ENCODE results near the gene TBC1D13.
"Not testable (repeated sequence)": the region's sequence is repeated elsewhere in the genome, so short reads cannot be mapped to it uniquely, and the experiment has no call there.

TBC1D13 gene

DNA sequence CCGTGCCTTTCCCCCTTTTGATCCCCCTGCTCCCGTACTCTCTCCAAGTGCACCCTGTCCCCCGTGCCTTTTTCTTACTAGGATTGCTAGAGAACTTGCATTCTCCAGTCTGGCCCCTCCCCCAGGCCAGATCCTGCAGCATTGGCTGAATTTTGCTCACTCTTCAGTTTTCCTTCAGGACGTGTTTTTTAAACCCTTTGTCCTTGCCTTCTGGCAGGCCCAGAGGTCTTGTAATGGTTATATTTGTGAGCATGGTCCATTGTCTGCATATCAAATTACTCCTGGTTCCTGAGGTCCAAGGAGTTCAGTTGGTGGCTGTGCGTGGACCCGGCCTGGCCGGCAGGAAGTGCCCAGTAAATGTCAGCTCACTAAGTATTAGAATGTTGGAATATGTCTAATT, 606 bp downstream of the TBC1D13 start:
- DNase-seq: no peak

DNA sequence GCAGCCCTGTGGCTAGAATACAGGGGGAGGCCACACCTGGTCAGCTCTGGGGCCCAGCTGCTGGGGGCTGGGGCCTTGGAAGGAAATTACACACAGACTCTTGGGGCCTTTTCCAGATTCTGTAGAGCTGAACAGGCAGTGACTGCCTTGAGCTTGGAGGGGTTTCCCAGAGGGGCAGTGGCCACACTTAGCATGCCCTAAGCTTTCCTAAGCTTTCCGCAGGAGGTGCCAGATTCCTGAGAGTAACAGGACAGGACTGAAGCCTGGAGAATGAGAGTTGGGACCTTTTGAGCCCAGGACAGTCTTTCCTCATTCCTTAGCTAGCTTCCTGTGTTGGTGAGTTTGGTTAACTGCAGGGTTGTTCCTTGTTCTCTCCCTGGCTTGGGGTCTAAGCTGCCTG, 1.4 kb downstream of the TBC1D13 start:
- no peak for DNase-seq

DNA sequence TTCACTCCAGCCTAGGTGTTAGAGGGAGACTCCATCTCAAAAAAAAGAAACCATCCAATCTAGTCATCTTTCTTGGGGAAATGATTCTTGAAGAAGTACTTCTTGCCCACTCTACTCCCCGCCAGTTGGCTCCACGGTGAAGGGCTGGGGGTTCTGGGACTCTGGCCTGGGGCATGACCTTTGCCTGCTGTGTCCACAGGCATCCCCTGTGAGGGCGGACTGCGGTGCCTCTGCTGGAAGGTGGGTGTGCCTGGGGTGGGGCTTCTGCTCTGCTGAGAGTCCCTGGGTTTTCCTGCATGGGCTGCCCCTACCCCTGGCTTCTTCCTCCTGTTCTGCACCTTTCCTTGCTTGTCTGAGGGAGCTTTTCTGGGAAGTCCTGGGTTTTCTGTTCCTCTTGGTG, 3.5 kb downstream of the TBC1D13 start:
- DNase-seq: no peak

DNA sequence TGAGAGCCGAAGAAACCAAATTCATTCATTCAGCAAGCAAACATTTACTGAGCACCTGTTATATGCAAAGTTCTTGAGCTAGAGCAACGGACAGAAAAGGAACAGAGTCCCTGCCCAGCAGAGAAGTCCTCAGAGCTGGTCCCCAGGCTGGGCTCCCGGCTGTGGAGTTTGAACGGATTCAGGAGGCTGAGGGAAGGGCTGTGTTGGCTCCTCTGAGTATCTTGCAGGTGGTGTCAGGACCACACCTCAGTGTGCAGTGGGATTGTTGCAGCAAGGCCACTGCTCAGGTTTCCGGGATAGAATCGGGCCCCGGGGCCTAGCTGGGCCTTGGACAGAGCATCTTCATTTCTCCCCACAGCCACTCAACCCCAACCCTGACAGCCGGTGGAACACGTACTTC, 5.1 kb downstream of the TBC1D13 start:
- DNase-seq: no peak

DNA sequence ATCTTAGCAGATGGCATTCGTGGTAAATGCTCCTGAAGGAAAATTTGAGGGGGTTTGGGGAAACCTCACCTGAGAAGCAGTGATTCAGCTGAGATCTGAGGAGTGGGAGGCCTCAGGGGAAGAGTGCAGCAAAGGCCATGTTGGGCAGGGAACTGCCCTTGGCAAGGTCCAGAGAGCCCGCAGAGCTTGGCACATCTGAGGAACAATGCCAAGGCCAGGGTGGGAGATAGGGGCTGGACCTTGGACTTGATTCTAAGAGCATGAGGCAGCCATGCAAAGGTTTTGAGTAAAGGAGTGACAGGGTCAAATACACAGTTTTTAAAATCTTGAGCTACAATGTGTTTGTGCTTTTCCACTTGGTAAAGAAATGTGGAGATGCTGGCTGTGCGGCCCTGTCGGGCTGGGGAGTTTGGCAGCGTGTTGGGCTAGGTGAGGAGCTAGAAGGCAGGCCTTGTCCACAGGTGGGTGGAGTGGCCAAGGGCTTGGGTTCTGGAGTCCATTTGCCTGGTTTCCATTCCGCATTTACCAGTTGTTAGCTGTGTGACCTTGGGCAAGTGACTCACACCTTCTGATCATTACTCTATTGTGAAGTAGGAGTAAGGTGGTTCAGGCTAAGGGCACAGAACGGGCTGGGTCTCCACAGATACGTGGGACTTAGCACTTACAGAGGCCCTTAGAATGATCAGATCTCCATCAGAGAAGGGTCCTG, 6.1 kb downstream of the TBC1D13 start:
- no peak for DNase-seq

DNA sequence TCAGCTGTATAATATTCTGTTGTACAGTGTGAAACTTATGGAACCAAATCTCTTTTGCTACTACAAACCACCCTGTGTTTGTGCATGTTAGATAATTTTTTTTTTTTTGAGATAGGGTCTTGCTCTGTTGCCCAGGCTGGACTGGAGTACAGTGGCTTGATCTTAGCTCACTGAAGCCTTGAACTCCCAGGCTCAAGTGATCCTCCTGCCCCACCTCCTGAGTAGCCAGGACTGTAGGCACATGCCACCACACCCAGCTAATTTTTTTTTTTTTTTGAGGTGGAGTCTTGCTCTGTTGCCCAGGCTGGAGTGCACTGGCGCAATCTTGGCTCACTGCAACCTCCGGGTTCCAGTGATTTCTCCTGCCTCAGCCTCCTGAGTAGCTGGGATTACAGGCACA, 7.9 kb downstream of the TBC1D13 start:
- DNase-seq: not testable (repeated sequence)

DNA sequence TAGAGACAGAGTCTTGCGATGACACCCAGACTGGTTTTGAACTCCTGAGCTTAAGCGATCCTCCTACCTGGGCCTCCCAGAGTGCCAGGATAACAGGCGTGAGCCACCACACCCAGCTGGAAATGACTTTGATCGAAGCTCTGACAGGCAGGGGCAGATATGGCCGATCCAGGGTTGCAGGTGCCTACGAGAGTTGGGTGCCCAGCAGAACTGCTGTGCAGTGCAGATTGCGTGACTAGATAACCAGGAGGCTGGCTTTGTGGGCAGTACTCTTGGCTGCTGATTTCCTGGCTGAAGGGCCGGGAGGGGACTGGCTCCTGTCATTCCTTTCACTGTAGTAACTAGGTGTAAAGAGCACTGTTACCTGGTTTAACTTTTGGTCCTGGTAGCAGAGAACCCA, 11.8 kb downstream of the TBC1D13 start:
- no peak for DNase-seq

DNA sequence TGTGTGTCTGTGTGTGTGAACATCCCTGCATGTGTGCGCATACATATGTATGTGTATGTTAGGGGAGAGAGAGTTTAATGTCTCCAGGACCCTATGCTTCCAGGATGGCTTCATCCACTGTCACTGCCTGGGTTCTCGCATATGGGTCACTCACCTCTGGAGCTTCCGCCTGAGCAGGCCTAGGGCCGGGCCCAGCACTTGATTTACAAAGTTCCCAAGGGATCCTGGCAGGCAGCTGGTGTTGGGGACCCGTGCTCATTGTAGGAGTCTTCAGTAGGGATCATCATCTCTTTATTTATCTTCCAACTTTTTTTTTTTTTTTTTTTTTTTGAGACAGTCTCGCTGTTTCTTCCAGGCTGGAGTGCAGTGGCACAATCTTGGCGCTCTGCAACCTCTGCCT, 13.0 kb downstream of the TBC1D13 start:
- DNase-seq: no peak

DNA sequence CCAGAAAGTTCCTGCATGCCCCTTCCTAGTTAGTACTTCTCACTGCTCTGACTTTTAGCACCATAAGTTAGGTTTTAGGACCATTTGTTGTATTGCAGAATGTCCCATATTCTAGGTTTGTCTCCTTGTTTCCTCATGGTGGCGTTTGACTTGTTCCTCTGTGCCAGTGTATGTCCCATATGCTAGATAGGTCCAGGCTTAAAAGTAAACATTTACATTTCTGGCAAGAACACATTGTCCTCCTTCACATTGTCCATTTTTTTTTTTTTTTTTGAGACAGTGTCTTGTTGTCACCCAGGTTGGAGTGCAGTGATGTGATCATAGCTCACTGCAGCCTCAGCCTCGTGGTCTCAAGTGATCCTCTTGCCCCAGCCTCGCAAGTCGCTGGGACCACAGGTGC, 15.4 kb downstream of the TBC1D13 start:
- no peak for DNase-seq

DNA sequence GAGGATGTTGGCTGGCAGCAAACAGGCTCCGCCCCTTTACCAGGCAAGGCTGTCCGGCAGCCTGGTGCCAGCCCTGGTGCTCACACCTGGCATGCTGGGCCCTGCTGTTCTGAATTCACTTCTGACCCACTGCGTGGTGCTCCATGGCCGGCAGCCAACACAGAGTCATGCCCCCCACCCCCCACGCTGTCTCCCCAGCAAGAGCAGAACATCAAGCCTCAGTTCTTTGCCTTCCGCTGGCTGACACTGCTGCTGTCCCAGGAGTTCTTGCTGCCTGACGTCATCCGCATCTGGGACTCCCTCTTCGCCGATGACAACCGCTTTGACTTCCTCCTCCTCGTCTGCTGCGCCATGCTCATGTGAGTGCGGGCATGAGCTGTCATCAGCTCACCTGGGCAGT, 18.6 kb downstream of the TBC1D13 start:
- no peak for DNase-seq

DNA sequence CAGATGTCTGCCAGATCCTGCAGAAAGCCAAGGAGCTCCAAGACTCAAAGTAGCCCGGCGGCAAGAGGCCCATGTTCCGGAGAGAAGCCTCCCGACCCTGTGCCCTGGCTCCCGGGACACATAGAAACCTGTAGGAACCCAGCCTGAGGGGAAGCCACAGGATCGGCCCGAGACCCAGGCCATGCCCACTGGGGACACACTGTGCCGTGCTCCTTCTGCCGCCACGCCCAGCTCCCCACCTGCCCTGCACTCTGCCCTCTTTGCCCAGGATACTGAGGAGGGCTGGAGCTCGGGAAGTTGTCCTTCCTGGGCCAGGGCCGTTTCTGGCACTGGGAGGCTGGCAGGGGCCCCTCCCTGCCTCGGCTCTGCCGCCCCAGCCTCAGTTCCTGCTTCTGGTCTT, 20.8 kb downstream of the TBC1D13 start:
- DNase-seq: no peak

DNA sequence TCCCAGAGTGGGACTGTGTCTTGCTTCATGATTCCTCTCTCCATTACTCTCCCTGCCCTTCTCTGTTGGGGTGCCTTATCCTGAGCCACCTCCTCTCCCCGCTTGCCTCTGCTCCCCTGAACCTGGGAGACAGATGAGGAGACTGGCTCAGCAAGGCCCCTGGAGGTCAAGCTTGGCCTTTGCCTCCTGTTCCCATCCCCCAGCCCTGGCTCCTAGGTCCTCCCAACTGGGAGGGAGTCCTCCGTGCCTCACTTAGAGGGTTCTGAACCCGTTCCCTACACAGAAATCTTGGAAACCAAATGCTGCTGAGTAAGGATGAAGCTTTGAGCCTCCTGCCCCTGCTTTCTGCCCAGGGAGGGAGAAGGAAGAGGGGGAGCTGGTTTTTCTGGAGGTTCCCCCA, 21.5 kb downstream of the TBC1D13 start:
- no peak for DNase-seq

DNA sequence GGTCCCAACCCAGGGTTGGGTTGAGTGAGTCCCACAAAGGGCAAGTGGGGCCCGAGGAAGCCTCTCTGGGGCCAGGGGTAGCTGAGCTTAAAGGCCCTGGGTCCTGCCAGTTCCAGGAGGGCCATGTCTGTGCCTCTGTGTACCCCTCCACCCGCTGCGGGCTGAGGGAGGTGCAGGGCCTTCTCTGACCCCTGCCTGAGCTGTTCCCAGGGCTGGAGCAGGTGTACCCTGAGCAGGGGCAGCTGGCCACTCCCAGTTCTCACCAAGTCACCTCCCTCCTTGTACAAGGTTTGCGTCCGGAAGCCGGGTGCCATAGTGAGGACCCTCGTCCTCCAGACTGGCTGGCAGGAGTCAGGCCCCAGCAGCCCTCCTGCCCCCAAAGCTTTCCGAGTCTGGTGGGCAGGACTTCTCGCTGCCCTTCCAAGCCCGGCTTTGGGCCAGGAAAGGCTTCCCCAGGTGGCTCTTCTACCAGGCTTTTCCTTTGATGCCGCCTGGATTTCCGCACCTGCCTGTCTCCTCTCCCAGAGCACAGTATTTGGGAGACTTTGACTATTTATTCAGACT, 22.1 kb downstream of the TBC1D13 start:
- no peak for DNase-seq

DNA sequence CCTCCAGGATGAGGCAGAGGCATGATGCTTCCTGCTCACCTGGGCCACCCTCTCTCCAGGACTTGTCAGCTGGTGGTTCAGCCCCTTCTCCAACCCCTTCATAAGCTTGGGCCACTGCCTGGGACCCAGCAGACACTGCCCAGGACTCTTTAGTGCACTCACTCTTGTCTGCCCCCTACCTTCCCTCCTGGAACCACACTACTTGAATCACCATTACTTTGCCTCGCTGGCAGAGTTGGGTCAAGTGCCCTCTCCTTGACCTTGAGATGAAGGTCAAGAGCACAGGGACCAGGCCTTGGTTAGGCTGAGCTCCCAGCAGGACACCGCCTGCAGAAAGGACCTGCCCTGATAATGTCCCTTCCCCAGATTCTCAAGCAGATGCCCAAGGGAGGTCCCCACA, 22.8 kb downstream of the TBC1D13 start:
- DNase-seq: no peak

DNA sequence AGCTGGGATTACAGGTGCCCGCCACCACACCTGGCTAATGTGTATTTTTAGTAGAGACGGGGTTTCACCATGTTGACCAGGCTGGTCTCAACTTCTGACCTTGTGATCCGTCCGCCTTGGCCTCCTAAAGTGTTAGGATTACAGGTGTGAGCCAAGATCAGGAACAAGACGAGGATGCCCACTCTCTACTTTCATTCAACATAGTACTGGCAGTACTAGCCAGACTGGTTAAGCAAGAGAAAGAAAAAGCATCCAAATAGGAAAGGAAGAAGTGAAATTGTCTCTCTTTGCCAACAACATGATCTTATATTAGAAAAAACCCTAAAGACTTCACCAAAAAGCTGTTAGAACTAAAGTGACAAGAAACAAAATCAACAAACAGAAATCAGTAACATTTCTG, 23.8 kb downstream of the TBC1D13 start:
- DNase-seq: no peak

DNA sequence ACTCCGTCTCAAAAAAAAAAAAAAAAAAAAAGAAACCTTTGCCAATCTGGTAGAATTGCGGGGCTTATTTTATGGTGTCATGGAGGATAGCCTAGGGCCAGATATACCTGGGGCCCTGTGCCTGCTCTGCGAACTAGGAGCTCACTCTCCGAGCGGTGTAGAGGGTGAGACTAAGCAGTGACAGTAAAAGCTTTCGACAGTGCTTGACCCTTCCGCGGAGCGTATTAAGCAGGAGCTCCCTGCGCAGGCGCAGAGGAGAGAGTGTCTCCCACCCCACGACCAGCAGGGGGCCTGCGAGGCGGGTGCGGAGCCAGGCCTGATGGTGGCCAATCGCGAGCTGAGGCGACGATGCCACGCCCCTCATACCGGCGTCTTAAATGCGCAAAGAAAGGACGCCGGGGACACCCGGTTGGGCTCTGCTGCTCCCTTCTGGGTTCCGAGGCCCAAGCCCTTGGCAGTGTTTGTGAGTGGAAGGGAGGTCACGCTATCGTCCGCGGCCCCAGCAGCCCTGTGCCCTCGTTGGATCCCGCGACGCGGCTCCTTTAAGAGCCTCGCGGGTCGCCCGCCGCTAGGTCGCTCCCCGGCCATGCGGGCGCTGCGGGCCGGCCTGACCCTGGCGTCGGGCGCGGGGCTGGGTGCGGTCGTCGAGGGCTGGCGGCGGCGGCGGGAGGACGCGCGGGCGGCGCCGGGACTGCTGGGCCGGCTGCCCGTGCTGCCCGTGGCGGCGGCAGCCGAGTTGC, 31.2 kb downstream of the TBC1D13 start, which contains the start of gene ENDOG:
Gene ENDOG (plus strand): TSS at position 402 of the 740 bp plus-strand sequence. CDS start 185 bp downstream, at position 587.
- peak; percentile 62 for DNase-seq

DNA sequence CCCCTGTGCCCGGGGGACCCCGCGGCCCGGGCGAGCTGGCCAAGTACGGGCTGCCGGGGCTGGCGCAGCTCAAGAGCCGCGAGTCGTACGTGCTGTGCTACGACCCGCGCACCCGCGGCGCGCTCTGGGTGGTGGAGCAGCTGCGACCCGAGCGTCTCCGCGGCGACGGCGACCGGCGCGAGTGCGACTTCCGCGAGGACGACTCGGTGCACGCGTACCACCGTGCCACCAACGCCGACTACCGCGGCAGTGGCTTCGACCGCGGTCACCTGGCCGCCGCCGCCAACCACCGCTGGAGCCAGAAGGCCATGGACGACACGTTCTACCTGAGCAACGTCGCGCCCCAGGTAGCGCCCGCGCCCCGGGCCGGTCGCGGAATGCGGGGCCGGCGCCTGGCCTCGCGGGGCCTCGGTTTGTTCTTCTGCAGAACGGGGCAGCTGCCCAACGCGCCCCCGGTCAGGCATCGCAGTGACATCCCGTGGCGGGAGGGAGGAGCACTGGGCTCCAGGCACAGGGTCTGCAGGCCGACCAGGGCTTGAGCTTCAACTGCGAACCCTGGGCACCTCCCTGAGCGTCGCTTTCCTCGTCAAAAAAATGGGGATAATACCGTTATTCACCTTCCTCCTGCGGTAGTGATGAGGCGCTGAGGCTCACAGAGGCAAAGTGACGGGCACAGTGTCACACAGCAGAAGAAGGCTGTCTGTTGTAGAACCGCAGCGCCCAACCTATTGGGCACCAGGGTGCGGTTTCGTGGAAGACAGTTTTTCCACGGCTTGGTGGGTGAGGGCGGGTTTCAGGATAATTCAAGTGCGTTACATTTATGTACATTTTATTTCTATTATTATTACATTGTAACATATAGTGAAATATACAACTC, 32.0 kb downstream of the TBC1D13 start:
- DNase-seq: no peak

DNA sequence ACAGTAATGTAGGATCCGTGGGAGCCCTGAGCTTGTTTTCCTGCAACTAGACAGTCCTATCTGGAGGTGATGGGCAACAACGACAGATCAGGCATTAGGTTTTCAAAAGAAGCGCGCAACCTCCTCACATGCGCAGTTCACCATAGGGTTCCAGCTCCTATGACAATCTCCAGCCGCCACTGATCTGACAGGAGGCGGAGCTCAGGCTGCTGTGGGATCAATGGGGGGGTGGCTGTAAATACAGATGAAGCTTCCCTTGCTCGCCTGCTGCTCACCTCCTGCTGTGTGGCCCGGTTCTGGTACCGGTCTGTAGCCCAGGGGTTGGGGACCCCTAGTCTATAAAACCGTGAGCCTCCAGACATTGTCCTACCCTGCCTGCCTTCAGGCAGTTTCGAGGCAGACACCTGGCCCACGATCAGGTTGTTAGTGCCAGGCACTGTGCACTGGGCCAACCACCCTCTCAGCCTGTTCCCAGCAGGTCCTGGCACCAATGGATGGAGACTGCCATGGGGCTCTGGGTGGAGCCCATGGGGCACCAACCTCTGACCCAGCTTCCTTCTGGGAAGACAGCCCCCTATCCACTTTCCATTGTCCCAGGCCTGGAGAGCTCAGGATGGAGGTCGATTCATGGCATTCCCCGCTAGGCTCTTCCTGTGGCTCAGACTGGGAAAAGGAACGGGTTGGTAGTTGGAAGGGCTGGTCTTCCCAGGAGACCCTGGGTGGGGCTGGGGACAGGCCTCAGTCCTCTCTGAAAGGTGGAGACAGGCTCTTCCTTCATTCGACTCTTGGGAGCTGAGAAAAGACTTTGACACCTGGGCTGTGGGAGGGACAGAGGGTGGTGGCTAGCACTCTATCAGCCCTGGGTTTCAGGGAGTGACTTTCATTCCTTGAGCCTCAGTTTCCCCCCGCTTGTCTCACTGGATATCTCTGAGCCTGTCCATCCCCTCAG, 32.9 kb downstream of the TBC1D13 start:
- DNase-seq: peak; percentile 23

DNA sequence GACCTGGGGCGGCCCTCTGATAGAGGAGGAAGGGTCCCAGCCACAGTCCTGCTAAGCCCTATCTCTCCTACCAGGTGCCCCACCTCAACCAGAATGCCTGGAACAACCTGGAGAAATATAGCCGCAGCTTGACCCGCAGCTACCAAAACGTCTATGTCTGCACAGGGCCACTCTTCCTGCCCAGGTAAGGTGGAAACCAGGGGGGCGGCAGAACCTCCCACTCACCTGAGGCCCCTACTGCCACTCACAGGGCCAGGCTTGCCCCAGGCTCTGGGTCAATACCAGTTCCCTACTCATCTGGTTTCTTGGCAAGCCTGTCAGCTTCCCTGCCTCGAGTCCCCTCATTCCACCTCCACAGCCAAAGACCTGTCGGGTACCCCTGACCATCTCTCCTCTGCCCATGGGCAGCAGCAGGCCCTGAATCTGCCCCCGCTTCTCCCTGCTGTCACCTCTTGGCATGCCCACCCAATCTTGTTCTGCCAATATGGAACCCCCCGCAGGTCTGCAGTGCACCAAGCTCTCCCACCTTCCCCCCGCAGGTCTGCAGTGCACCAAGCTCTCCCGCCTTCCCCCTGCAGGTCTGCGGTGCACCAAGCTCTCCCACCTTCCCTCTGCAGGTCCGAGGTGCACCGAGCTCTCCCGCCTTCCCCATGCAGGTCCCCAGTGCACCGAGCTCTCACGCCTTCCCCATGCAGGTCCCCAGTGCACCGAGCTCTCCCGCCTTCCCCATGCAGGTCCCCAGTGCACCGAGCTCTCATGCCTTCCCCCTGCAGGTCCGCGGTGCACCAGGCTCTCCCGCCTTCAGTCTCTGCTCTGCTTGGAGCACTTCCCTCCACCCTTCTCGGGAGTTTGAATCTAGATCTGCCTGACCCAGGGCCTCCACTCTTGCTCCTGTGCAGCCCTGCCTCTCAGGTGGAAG, 33.9 kb downstream of the TBC1D13 start:
- DNase-seq: no peak

DNA sequence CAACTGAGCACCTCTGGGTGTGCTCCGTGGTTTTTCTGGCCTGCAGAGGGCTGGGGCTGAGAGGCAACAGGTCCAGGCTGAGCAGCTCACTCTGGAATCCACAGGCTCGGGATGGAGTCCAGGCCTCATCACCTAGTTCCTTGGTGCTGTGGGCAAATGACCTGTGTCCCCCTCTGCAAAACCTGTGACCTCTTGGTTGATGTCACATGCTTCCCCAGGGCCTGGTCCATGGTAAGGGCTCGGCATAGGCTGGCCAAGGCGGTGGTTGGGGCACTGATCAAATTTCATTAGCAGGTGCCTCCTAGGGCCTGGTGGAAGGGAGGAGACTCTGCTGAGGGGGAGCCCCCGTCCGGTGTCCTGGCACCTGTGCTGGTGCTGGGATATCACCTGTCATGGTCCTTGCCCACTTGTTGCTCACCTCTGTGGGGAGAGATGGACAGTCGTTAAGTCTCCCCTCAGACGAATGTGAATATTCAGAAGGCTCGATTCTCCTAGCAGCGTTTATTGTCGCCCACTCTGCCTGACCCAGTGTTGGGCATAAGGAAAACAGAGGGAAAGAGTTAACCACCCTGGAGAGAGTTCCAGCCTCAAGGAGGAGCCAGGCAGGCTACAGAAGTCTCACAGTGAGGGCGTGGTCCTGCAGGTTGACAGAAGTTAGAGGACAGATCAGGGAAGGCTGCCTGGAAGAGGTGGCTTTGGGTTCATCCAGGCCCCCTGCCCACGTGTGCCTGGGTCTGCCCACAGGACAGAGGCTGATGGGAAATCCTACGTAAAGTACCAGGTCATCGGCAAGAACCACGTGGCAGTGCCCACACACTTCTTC, 34.7 kb downstream of the TBC1D13 start:
- no peak for DNase-seq
